Activated T-cell treated with anti-CD3 and anti-CD28 coated beads, Interleukin-2, amount 50 U/mL, for 48 hours (primary cell): ENCODE data around the gene RPL18.
"Not testable (repeated sequence)": the region's sequence is repeated elsewhere in the genome, so short reads cannot be mapped to it uniquely, and the experiment has no call there.

Source experiments
- DNase-seq, 2 experiments: peaks; one replicate each; pipeline ENCODE4 v3.0.0-alpha.2; 2020

RPL18 gene

GRCh38 chr19:48618916-48619691 lies at the start of gene RPL18, which contains the start of gene SPHK2:
TSS of gene RPL18 (minus strand) at chr19:48619178. CDS start at chr19:48619143, 35 bp downstream.
TSS of gene SPHK2 (plus strand) at chr19:48619506. CDS start at chr19:48620515, 1,009 bp downstream.
- peak; percentile 96 to 97 for DNase-seq

DNA sequence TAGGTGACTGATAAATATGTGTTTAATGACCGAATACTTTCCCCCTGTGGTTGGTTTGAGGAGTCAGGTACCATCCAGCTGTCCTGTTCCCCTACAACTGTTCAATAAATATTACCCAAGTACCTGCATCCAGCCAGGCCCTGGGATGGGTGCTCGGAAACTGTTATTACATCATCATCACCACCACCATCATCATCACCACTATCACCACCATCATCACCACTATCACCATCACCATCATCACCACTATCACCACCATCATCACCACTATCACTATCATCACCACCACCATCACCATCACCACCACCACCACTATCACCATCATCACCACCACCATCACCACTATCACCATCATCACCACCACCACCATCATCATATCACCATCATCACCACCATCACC lies 49.8 kb upstream of the RPL18 start:
- DNase-seq, result no peak

DNA sequence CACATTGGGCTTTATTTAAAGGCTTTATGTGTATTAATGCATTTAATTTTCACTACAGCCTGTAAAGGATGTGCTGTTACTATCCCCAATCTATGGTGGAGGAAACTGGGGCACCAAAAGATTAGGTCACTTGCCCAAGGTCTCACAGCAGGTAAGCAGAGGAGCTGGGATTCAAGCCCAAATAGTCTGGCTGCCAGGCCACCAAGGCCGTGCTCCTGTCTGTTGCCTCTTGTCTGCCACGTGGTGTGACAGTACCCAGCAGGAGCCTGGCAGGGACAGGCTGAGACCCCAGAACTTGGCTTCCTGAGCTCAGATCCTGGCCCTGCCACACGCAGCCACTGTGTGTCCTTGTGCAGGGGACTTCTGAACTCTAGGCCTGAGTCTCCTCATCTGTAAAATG lies 49.4 kb upstream of the RPL18 start:
- DNase-seq, result no peak

GRCh38 chr19:48665786-48666185 lies 46.8 kb upstream of the RPL18 start:
- no peak for DNase-seq

DNA sequence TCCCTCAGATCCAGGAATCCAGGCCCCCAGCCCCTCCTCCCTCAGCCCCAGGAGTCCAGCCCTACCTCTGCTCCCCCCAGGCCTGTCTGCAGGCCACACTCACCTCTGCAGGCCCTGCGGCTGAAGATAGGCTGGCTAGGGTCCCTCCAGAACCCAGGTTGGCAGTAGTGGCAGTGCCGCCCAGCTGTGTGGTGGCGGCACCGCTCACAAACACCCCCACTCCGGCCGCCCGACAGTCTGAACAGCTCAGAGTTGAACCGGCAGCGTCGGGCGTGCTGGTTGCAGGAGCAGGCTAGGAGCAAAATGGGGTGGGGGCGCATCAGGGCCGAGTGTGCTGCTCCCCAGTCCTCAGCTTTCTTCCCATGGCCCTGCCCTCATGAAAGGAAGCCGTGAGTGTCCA lies 45.5 kb upstream of the RPL18 start:
- no peak for DNase-seq

GRCh38 chr19:48663667-48664066 lies 44.7 kb upstream of the RPL18 start:
- DNase-seq, result no peak

DNA sequence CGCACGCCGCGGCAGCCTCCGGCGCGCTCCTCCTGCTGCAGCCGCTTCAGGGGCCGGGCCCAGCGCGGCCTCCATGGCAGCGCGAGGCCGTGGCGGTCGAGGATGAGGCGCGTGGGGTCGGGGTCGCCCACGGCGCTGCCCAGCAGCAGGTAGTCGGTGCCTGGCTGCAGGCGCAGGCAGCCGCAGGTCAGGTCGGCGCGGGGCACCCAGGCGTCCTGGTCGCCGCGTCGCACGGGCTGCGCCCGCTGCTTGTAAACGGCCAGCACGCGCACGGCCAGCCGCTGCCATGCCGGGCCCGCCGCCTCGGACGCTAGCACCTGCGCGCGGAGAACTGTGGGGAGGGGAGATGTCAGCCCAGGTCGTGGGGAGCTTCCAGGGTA lies 42.7 kb upstream of the RPL18 start:
- DNase-seq, result no peak

DNA sequence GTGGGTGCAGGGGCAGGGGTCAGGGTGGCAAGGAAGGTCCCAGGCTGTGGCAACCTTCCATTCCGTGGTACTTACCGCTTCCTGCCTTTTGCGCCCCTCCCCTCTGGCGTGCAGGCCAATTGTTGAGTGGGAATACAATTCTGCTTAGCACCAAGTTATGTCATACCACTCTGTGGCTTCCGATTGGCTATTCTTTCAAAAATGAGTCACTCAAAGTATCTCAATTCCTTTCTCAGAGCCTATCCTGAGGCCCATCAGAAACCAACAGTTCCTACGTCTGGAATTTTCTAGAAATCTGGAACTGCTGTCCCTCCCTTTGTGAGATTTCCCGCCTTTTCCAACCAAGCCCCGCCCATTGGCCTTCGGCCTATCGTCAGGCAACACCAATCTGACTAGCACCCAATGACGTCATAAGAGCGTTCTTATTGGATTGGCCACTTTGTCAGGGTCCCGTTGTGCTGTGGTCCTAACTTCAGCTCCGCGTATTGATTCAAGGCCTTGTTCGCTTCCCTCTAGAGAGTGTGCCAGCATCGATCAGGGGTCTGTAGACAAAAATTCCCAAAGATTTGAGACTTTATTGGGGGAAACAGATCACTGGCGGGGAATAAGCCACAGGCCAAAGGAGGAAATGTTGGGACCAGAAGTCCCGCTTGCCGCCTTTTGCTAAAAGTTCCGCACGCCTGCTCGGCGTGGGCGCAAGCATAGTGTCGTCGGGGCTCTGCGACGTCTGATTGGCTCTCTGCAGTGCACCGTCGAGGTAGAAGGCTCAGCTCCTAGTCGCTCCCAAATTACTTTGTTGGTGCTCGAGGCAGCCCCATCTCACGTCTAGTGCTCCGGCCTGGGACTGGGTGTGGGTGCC lies 42.1 kb upstream of the RPL18 start:
- peak; percentile 90 to 91 for DNase-seq

DNA sequence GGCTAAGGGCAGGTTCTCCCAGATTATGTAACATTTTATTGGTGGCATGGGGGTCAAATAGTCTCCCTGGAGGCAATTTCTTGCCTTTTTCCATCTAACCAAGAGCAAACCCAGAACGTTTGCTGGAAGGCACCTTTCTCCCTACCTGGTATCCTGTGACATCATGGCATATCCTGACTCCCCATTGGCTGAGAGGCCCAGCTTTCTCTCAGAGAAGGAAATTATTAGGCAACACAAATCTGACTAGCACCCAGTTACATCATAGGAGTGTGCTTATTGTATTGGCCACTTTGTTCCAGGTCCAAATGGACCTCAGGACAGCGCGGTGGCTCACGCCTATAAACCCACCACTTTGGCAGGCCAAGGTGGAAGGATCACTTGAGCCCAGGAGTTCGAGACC lies 40.8 kb upstream of the RPL18 start:
- no peak for DNase-seq

GRCh38 chr19:48658483-48658882 lies 39.5 kb upstream of the RPL18 start:
- DNase-seq, result no peak

DNA sequence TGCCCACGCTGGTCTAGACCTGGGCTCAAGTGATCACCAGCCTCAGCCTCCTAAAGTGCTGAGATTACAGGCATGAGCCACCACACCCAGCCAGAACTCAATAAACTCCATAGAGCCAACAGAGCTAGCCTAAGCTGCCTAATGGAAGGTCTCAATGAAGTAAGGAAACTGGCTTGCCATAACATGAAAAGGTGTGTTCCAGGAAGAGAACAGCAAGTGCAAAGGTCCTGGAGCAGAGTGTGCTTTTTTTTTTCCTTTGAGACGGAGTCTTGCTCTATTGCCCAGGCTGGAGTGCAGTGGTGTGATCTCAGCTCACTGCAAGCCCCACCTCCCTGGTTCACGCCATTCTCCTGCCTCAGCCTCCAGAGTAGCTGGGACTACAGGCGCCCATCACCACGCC lies 38.9 kb upstream of the RPL18 start:
- DNase-seq, result not testable (repeated sequence)

- DNase-seq, result no peak
Observed at GRCh38 chr19:48656840-48657474, 38.0 kb upstream of the RPL18 start.

DNA sequence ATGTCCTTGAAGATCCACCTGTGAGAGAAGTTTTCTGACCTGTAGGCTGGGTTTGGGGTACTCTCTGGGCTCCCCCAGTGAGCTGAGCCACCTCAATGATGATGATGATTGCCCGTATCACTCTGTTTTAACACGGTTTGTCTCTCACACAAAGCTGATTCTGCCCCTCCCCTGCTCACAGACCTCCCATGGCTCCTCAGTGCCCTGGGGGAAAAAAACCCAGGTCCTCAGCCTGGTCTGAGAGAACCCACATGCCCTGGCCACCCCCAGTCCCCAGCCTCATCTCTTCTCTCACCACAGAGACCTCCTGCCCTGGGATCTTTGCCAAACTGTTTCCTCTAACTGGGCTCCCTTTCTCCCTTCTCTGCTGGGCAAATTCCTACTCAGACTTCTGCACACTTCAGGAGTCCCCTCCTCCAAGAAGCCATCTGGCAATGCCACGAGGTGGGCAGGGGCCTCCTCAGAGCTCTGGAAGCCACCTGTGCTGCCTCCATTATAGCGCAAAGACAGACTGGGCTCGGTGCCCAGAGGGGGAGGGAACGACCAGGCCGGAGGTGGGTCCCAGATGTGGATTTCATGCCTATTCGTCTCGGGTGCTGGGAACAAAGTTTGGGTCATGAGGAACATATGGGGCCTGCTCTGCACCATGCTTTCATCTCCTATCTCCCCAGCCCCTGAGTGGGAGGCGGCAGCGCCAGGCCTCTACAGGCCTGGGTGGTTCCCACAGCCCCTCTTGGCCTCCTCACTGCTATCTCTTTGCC lies 35.5 kb upstream of the RPL18 start:
- no peak for DNase-seq

DNA sequence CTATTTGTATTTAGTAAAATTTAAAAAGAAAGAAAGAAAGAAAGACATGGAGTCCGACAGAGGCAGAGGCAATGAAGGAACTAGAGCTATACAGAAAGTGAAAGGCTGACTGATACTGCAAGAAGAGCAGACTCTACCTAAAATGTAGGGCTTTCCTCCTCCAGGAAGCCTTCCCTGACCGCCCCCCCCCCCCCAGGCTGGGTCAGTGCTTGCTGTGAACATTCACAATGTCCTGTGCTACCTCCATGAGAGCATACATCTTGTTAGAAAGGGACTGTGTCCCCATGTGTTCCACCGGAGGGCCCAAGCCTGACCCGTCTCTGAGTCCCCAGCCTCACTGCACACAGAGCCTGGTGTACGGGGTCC lies 32.7 kb upstream of the RPL18 start:
- DNase-seq, result no peak

DNA sequence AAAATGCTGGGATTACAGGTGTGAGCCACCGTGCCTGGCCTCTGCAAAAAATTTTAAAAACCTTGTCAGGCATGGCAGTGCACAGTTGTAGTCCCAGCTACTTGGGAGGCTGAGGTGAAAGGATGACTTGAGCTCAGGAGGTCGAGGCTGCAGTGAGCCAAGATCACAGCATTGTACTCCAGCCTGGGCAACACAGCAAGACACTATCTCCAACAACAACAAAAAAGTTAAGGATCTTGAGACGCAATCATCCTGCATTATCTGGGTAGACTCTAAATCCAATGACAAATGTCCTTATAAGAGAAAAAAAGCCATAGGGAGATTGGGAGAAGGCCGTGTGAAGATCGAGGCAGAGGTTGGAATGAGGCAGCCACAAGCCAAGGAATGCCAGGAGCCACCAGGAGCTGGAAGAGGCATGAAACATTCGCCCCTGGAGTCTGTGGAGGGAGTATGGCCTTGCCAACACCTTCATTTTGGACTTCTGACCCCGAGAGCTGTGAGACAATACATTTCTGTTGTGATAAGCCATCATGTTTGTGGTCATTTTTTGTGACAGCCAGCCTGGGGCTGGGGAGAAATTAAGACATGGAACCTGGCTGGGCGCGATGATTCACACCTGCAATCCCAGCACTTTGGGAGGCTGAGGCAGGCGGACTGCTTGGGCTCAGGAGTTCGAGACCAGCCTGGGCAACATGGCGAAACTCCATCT lies 32.1 kb upstream of the RPL18 start:
- DNase-seq, result no peak

GRCh38 chr19:48648134-48648533 lies 29.2 kb upstream of the RPL18 start:
- no peak for DNase-seq

GRCh38 chr19:48646722-48647216 lies 27.8 kb upstream of the RPL18 start:
- DNase-seq, result no peak

GRCh38 chr19:48646001-48646721 lies 27.2 kb upstream of the RPL18 start, which contains the start of gene CA11:
TSS of gene CA11 (minus strand) at chr19:48646187. CDS start at chr19:48645632, 555 bp downstream.
- DNase-seq, result peak; percentile 96

GRCh38 chr19:48645620-48646000 lies 26.6 kb upstream of the RPL18 start:
- DNase-seq, result peak in 1 of 2 experiments; percentile 53

- DNase-seq, result peak; percentile 81 to 84
Observed at GRCh38 chr19:48644839-48645619, 26.1 kb upstream of the RPL18 start.
